ENCODE data around the gene ABCA13.
"Not testable (repeated sequence)": the region's sequence is repeated elsewhere in the genome, so short reads cannot be mapped to it uniquely, and the experiment has no call there.

Gene ABCA13

GRCh38 chr7:48171202-48171601 lies at the start of gene ABCA13:
Gene ABCA13, plus strand, starts transcription at chr7:48171458. Its CDS starts 26 bp downstream, at chr7:48171484.
- no peaks in the 10 kb centered on the region for H3K4me1 Mint-ChIP-seq (ENCODE audit: low read depth)
- peaks cover 12% of the 10 kb centered on the region for H3K27me3 Mint-ChIP-seq
- H3K9me3 Mint-ChIP-seq (ENCODE audit: low read depth): no peaks in the 10 kb centered on the region
- no peak within 1 kb of the TSS for H3K4me3 Mint-ChIP-seq
- H3K27ac Mint-ChIP-seq: no peak within 1 kb of the TSS
- H3K36me3 Mint-ChIP-seq: no peaks in the 10 kb centered on the region

GRCh38 chr7:48126037-48126436 lies 45.2 kb upstream of the ABCA13 start:
- Mint-ChIP-seq H3K9me3 (ENCODE audit: low read depth) (no peaks in the 10 kb centered on the region), H3K36me3 (peaks cover 2% of the 10 kb centered on the region), H3K4me1 (ENCODE audit: low read depth) (no peaks in the 10 kb centered on the region), H3K4me3 (no peak overlapping the region), H3K27ac (no peak overlapping the region), H3K27me3 (peaks cover 6% of the 10 kb centered on the region)

GRCh38 chr7:48130658-48131108 lies 40.6 kb upstream of the ABCA13 start:
- Mint-ChIP-seq H3K36me3 (no peaks in the 10 kb centered on the region), H3K4me3 (no peak overlapping the region), H3K27ac (no peak overlapping the region), H3K9me3 (ENCODE audit: low read depth) (no peaks in the 10 kb centered on the region), H3K27me3 (peaks cover 1% of the 10 kb centered on the region), H3K4me1 (ENCODE audit: low read depth) (no peaks in the 10 kb centered on the region)

GRCh38 chr7:48132792-48133191 lies 38.5 kb upstream of the ABCA13 start:
- Mint-ChIP-seq H3K27ac (no peak overlapping the region), H3K36me3 (peaks cover 2% of the 10 kb centered on the region), H3K4me3 (no peak overlapping the region)

GRCh38 chr7:48139459-48139858 lies 31.8 kb upstream of the ABCA13 start:
- peaks cover 2% of the 10 kb centered on the region for H3K36me3 Mint-ChIP-seq
- no peak overlapping the region for H3K4me3 Mint-ChIP-seq
- no peaks in the 10 kb centered on the region for H3K4me1 Mint-ChIP-seq (ENCODE audit: low read depth)
- peaks cover 3% of the 10 kb centered on the region for H3K27me3 Mint-ChIP-seq
- peaks cover 12% of the 10 kb centered on the region for H3K9me3 Mint-ChIP-seq (ENCODE audit: low read depth)
- no peak overlapping the region for H3K27ac Mint-ChIP-seq

More at GRCh38 chr7:48132792-48133191, 38.5 kb upstream of the ABCA13 start:
- H3K4me1 Mint-ChIP-seq (ENCODE audit: low read depth): no peaks in the 10 kb centered on the region
- peaks cover 6% of the 10 kb centered on the region for H3K9me3 Mint-ChIP-seq (ENCODE audit: low read depth)
- peaks cover 1% of the 10 kb centered on the region for H3K27me3 Mint-ChIP-seq

- Mint-ChIP-seq H3K9me3 (ENCODE audit: low read depth) (peaks cover 12% of the 10 kb centered on the region), H3K36me3 (peaks cover 2% of the 10 kb centered on the region), H3K27me3 (peaks cover 3% of the 10 kb centered on the region), H3K4me1 (ENCODE audit: low read depth) (no peaks in the 10 kb centered on the region), H3K4me3 (no peak overlapping the region), H3K27ac (no peak overlapping the region)
Observed at GRCh38 chr7:48140001-48140681, 31.1 kb upstream of the ABCA13 start.

GRCh38 chr7:48141521-48141920 lies 29.7 kb upstream of the ABCA13 start:
- peaks cover 8% of the 10 kb centered on the region for H3K9me3 Mint-ChIP-seq (ENCODE audit: low read depth)
- peaks cover 4% of the 10 kb centered on the region for H3K27me3 Mint-ChIP-seq
- H3K36me3 Mint-ChIP-seq: peaks cover 2% of the 10 kb centered on the region
- H3K27ac Mint-ChIP-seq: no peak overlapping the region
- H3K4me1 Mint-ChIP-seq (ENCODE audit: low read depth): no peaks in the 10 kb centered on the region
- H3K4me3 Mint-ChIP-seq: no peak overlapping the region

- Mint-ChIP-seq H3K27ac (no peak overlapping the region), H3K27me3 (peaks cover 10% of the 10 kb centered on the region)
Observed at GRCh38 chr7:48144291-48144768, 26.9 kb upstream of the ABCA13 start.

GRCh38 chr7:48147078-48147591 lies 24.1 kb upstream of the ABCA13 start:
- Mint-ChIP-seq H3K36me3 (no peaks in the 10 kb centered on the region), H3K27ac (no peak overlapping the region), H3K9me3 (ENCODE audit: low read depth) (no peaks in the 10 kb centered on the region), H3K4me1 (ENCODE audit: low read depth) (no peaks in the 10 kb centered on the region), H3K4me3 (no peak overlapping the region), H3K27me3 (peaks cover 10% of the 10 kb centered on the region)

More at GRCh38 chr7:48144291-48144768, 26.9 kb upstream of the ABCA13 start:
- Mint-ChIP-seq H3K9me3 (ENCODE audit: low read depth) (peaks cover 6% of the 10 kb centered on the region), H3K36me3 (no peaks in the 10 kb centered on the region), H3K4me1 (ENCODE audit: low read depth) (no peaks in the 10 kb centered on the region), H3K4me3 (no peak overlapping the region)

GRCh38 chr7:48147690-48148089 lies 23.6 kb upstream of the ABCA13 start:
- H3K36me3 Mint-ChIP-seq; H3K4me3 Mint-ChIP-seq; H3K4me1 Mint-ChIP-seq (ENCODE audit: low read depth); H3K9me3 Mint-ChIP-seq (ENCODE audit: low read depth); H3K27ac Mint-ChIP-seq: not testable (repeated sequence)
- H3K27me3 Mint-ChIP-seq: peaks cover 10% of the 10 kb centered on the region

- H3K9me3 Mint-ChIP-seq (ENCODE audit: low read depth): no peaks in the 10 kb centered on the region
- H3K4me3 Mint-ChIP-seq: no peak overlapping the region
- H3K36me3 Mint-ChIP-seq: no peaks in the 10 kb centered on the region
- no peaks in the 10 kb centered on the region for H3K4me1 Mint-ChIP-seq (ENCODE audit: low read depth)
- no peak overlapping the region for H3K27ac Mint-ChIP-seq
- peaks cover 10% of the 10 kb centered on the region for H3K27me3 Mint-ChIP-seq
Observed at GRCh38 chr7:48148311-48148710, 22.9 kb upstream of the ABCA13 start.

- Mint-ChIP-seq H3K27me3 (peaks cover 7% of the 10 kb centered on the region), H3K4me1 (ENCODE audit: low read depth) (no peaks in the 10 kb centered on the region), H3K4me3 (no peak overlapping the region), H3K9me3 (ENCODE audit: low read depth) (no peaks in the 10 kb centered on the region), H3K36me3 (no peaks in the 10 kb centered on the region), H3K27ac (no peak overlapping the region)
Observed at GRCh38 chr7:48149058-48149457, 22.2 kb upstream of the ABCA13 start.

- no peaks in the 10 kb centered on the region for H3K9me3 Mint-ChIP-seq (ENCODE audit: low read depth)
- H3K36me3 Mint-ChIP-seq: no peaks in the 10 kb centered on the region
- H3K27ac Mint-ChIP-seq: no peak overlapping the region
- no peak overlapping the region for H3K4me3 Mint-ChIP-seq
- no peaks in the 10 kb centered on the region for H3K4me1 Mint-ChIP-seq (ENCODE audit: low read depth)
- peaks cover 7% of the 10 kb centered on the region for H3K27me3 Mint-ChIP-seq
Observed at GRCh38 chr7:48150086-48150485, 21.2 kb upstream of the ABCA13 start.

- Mint-ChIP-seq H3K4me3 (no peak overlapping the region), H3K36me3 (no peaks in the 10 kb centered on the region), H3K9me3 (ENCODE audit: low read depth) (no peaks in the 10 kb centered on the region), H3K4me1 (ENCODE audit: low read depth) (no peaks in the 10 kb centered on the region), H3K27ac (no peak overlapping the region), H3K27me3 (peaks cover 8% of the 10 kb centered on the region)
Observed at GRCh38 chr7:48154792-48155413, 16.4 kb upstream of the ABCA13 start.

GRCh38 chr7:48158404-48158803 lies 12.9 kb upstream of the ABCA13 start:
- Mint-ChIP-seq H3K36me3 (no peaks in the 10 kb centered on the region), H3K27ac (no peak overlapping the region)

More at GRCh38 chr7:48158404-48158803, 12.9 kb upstream of the ABCA13 start:
- H3K9me3 Mint-ChIP-seq (ENCODE audit: low read depth): no peaks in the 10 kb centered on the region
- H3K4me1 Mint-ChIP-seq (ENCODE audit: low read depth): no peaks in the 10 kb centered on the region
- no peak overlapping the region for H3K4me3 Mint-ChIP-seq
- peaks cover 10% of the 10 kb centered on the region for H3K27me3 Mint-ChIP-seq
